ENCODE measurements around the gene ITSN2.

DNA sequence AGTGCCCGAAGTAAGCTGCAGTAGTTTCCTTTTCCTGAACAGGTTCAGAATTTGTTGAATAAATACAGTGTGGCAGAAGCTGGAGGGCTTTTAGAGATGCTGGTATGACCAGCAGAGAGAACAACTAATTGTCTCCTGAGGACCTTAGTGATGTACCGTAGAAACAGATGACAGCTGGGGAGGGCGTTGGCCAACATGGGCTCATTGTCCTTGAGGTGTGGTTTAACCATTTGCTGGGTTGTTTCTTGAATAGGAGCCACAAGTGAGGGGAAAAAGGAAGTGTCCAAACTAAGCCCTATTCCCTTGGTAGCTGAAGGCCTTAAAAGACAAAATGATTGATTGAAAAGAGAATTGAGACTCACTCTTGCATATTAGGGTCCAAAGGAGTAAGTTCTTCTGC lies 197.2 kb downstream of the ITSN2 start:
- TF ChIP-seq SP1 (IDR thresholded peaks at IDR 0.05; ENCODE audit: low read depth) = no peak
- TF ChIP-seq, protein P1, sequence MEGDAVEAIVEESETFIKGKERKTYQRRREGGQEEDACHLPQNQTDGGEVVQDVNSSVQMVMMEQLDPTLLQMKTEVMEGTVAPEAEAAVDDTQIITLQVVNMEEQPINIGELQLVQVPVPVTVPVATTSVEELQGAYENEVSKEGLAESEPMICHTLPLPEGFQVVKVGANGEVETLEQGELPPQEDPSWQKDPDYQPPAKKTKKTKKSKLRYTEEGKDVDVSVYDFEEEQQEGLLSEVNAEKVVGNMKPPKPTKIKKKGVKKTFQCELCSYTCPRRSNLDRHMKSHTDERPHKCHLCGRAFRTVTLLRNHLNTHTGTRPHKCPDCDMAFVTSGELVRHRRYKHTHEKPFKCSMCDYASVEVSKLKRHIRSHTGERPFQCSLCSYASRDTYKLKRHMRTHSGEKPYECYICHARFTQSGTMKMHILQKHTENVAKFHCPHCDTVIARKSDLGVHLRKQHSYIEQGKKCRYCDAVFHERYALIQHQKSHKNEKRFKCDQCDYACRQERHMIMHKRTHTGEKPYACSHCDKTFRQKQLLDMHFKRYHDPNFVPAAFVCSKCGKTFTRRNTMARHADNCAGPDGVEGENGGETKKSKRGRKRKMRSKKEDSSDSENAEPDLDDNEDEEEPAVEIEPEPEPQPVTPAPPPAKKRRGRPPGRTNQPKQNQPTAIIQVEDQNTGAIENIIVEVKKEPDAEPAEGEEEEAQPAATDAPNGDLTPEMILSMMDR (IDR thresholded peaks at IDR 0.05 in 2 of 3, conservative IDR thresholded peaks at IDR 0.05 in 1 of 3; ENCODE audit: borderline replicate concordance in 1 of 3, insufficient read depth in 1 of 3, low read depth in 2 of 3, low read length in 2 of 3) = no peak

All from HCT116 (cell line).